ENCODE results near the gene SCYL1.

SCYL1 gene

GRCh38 chr11:65554057-65554818, 29.4 kb downstream of the SCYL1 start:
- H3K27me3 ChIP-seq = peaks cover 66% of the 10 kb centered on the region
- H3K9me3 ChIP-seq = no peaks in the 10 kb centered on the region
- H3K4me1 ChIP-seq (ENCODE audit: control insufficient read depth in 1 of 2, insufficient read depth in 1 of 2, low read depth in 1 of 2, low read length in 1 of 2) = peaks cover 15 to 20% of the 10 kb centered on the region in 2 experiments
- no peak for TF ChIP-seq CTCF (IDR thresholded peaks at IDR 0.05)
- no peak overlapping the region for H3K27ac ChIP-seq
- no peaks in the 10 kb centered on the region for H3K36me3 ChIP-seq
- H3K4me3 ChIP-seq (ENCODE audit: low read depth in 1 of 2, low read length in 1 of 2) = no peak overlapping the region

- no peak overlapping the region for H3K27ac ChIP-seq
- H3K9me3 ChIP-seq = no peaks in the 10 kb centered on the region
- H3K36me3 ChIP-seq = no peaks in the 10 kb centered on the region
- peaks cover 73% of the 10 kb centered on the region for H3K27me3 ChIP-seq
- H3K4me3 ChIP-seq (ENCODE audit: low read depth in 1 of 2, low read length in 1 of 2) = no peak overlapping the region
- TF ChIP-seq CTCF (IDR thresholded peaks at IDR 0.05) = no peak
- peaks cover 15 to 20% of the 10 kb centered on the region in 2 experiments for H3K4me1 ChIP-seq (ENCODE audit: control insufficient read depth in 1 of 2, insufficient read depth in 1 of 2, low read depth in 1 of 2, low read length in 1 of 2)
Observed at GRCh38 chr11:65554842-65555430, 30.1 kb downstream of the SCYL1 start.

GRCh38 chr11:65555693-65556231, 30.9 kb downstream of the SCYL1 start:
- no peak overlapping the region for H3K4me3 ChIP-seq (ENCODE audit: low read depth in 1 of 2, low read length in 1 of 2)
- peaks cover 82% of the 10 kb centered on the region for H3K27me3 ChIP-seq
- H3K4me1 ChIP-seq (ENCODE audit: control insufficient read depth in 1 of 2, insufficient read depth in 1 of 2, low read depth in 1 of 2, low read length in 1 of 2) = peaks cover 15 to 20% of the 10 kb centered on the region in 2 experiments
- TF ChIP-seq CTCF (IDR thresholded peaks at IDR 0.05) = no peak
- no peaks in the 10 kb centered on the region for H3K9me3 ChIP-seq
- H3K27ac ChIP-seq = no peak overlapping the region
- no peaks in the 10 kb centered on the region for H3K36me3 ChIP-seq

- peaks cover 91% of the 10 kb centered on the region for H3K27me3 ChIP-seq
- H3K4me1 ChIP-seq (ENCODE audit: control insufficient read depth in 1 of 2, insufficient read depth in 1 of 2, low read depth in 1 of 2, low read length in 1 of 2) = peaks cover 15 to 20% of the 10 kb centered on the region in 2 experiments
- H3K4me3 ChIP-seq (ENCODE audit: low read depth in 1 of 2, low read length in 1 of 2) = no peak overlapping the region
- H3K36me3 ChIP-seq = no peaks in the 10 kb centered on the region
- H3K9me3 ChIP-seq = no peaks in the 10 kb centered on the region
- no peak for TF ChIP-seq CTCF (IDR thresholded peaks at IDR 0.05)
- H3K27ac ChIP-seq = no peak overlapping the region
Observed at GRCh38 chr11:65556470-65557279, 31.8 kb downstream of the SCYL1 start.

- TF ChIP-seq CTCF (IDR thresholded peaks at IDR 0.05) = no peak
- Histone ChIP-seq H3K27me3 (peaks cover 98% of the 10 kb centered on the region), H3K4me1 (ENCODE audit: control insufficient read depth in 1 of 2, insufficient read depth in 1 of 2, low read depth in 1 of 2, low read length in 1 of 2) (peaks cover 8 to 14% of the 10 kb centered on the region in 2 experiments), H3K27ac (no peak overlapping the region), H3K36me3 (no peaks in the 10 kb centered on the region), H3K9me3 (no peaks in the 10 kb centered on the region), H3K4me3 (ENCODE audit: low read depth in 1 of 2, low read length in 1 of 2) (peak overlapping the region in 1 of 2 experiments; percentile 59)
Observed at GRCh38 chr11:65557280-65558001, 32.6 kb downstream of the SCYL1 start.
